A673 (cell line): ENCODE measurements around the gene ENTR1. TPM values are rescaled to one million over a fixed set of nuclear protein-coding genes. Genes with fewer than 3 reads are reported as not detected.

Source experiments
- BruUV-seq: library from RNA; stranded (reverse); fragments of 400-500 nt; replicated peaks from 2 replicates; lab custom pipeline; 2021; lab: Mats Ljungman, UMichigan
- CTCF ChIA-PET: fragments of 300-600 bp; sonication (Branson Sonifier 250); formaldehyde crosslinking; loops from one replicate; lab custom pipeline; 2022; ENCODE audit warnings: antibody characterized with exemption; lab: Charles Lee
- POLR2A ChIA-PET: fragments of 300-600 bp; sonication (Branson Sonifier 250); formaldehyde crosslinking; loops from one replicate; lab custom pipeline; 2022; ENCODE audit warnings: antibody characterized with exemption; ENCODE audit not compliant: low non-redundant PET; lab: Charles Lee
- DNase-seq: peaks from one replicate; pipeline ENCODE4 v3.0.0-alpha.2; 2015; ENCODE audit warnings: low spot score
- H3K27ac ChIP-seq: fragments of 200-600 bp; sonication (generic); 2 replicates; pipeline ENCODE4 v1.5.1; 2016; ENCODE audit warnings: mixed run types, low read depth, mild to moderate bottlenecking, mixed read lengths, antibody characterized with exemption, low read length; ENCODE audit not compliant: poor library complexity, severe bottlenecking
- H3K27me3 ChIP-seq: fragments of 200-600 bp; sonication (generic); replicated peaks from 2 replicates; pipeline ENCODE4 v1.6.1; 2017; ENCODE audit warnings: mixed run types, low read depth, mild to moderate bottlenecking, mixed read lengths, antibody characterized with exemption, low read length; ENCODE audit not compliant: insufficient read depth, poor library complexity
- H3K36me3 ChIP-seq: fragments of 200-600 bp; sonication (generic); 2 replicates; pipeline ENCODE4 v1.6.1; 2016; ENCODE audit warnings: mixed run types, mild to moderate bottlenecking, mixed read lengths, antibody characterized with exemption, low read length; ENCODE audit not compliant: insufficient read depth, poor library complexity, severe bottlenecking
- H3K4me1 ChIP-seq: fragments of 200-600 bp; sonication (generic); 2 replicates; pipeline ENCODE4 v1.6.1; 2017; ENCODE audit warnings: mixed run types, mild to moderate bottlenecking, mixed read lengths, antibody characterized with exemption, low read length; ENCODE audit not compliant: insufficient read depth, poor library complexity, severe bottlenecking
- H3K4me3 ChIP-seq: fragments of 200-600 bp; sonication (generic); 2 replicates; pipeline ENCODE4 v1.5.1; 2016; ENCODE audit warnings: low read depth, mixed run types, mild to moderate bottlenecking, mixed read lengths, low read length; ENCODE audit not compliant: poor library complexity, severe bottlenecking
- H3K9me3 ChIP-seq: fragments of 200-600 bp; sonication (generic); 2 replicates; pipeline ENCODE4 v1.6.1; 2016; ENCODE audit warnings: mixed run types, low read depth, mild to moderate bottlenecking, mixed read lengths, antibody characterized with exemption, low read length; ENCODE audit not compliant: poor library complexity, severe bottlenecking
- CTCF ChIP-seq: fragments of 300-800, 200-600 bp; sonication (generic); conservative IDR thresholded peaks from 2 replicates; pipeline ENCODE4 v1.5.1; 2017; ENCODE audit warnings: low read depth, mild to moderate bottlenecking, antibody characterized with exemption, low read length, moderate library complexity, mixed read lengths
- EZH2 ChIP-seq: fragments of 200-600 bp; sonication (generic); IDR thresholded peaks from 2 replicates; pipeline ENCODE4 v1.6.1; 2017; ENCODE audit warnings: borderline replicate concordance, low read depth, mild to moderate bottlenecking, mixed read lengths, antibody characterized with exemption, low read length; ENCODE audit not compliant: poor library complexity, severe bottlenecking
- intact Hi-C: fragments of 100-400 bp; cut with micrococcal nuclease; formaldehyde crosslinking; loops from one replicate; pipeline ENCODE4 v1.10.0; 2022; ENCODE audit not compliant: unreplicated experiment
- total RNA-seq: library from RNA; stranded (reverse); gene quantifications from 2 replicates; pipeline ENCODE4 v1.2.3, GENCODE V29; 2021

The ENTR1 gene
- total RNA-seq, 1 experiment from 2014 or later, result 146 TPM

GRCh38 chr9:136361047-136361753, 49.2 kb downstream of the ENTR1 start:
- Histone ChIP-seq H3K4me3 (no peak overlapping the region), H3K9me3 (no peaks in the 10 kb centered on the region), H3K4me1 (peaks cover 5% of the 10 kb centered on the region), H3K36me3 (no peaks in the 10 kb centered on the region), H3K27me3 (no peaks in the 10 kb centered on the region), H3K27ac (peak overlapping the region; percentile 19)
- DNase-seq, result no peak
- BruUV-seq, result no TSS peak
- TF ChIP-seq CTCF, result no peak
- TF ChIP-seq EZH2, result no peak
- ChIA-PET CTCF (no interaction called here), POLR2A (no interaction called here)
- intact Hi-C loops, result no loop called here

- POLR2A ChIA-PET, result no interaction called here
- DNase-seq, result no peak
- intact Hi-C loops, result no loop called here
- Histone ChIP-seq H3K27ac (no peak overlapping the region), H3K4me3 (no peak overlapping the region), H3K9me3 (no peaks in the 10 kb centered on the region), H3K27me3 (no peaks in the 10 kb centered on the region), H3K36me3 (no peaks in the 10 kb centered on the region), H3K4me1 (peaks cover 5% of the 10 kb centered on the region)
- CTCF ChIA-PET, result no interaction called here
- TF ChIP-seq CTCF (no peak), EZH2 (no peak)
- BruUV-seq, result no TSS peak
These were observed 50.4 kb downstream of the ENTR1 start for GRCh38 chr9:136359774-136360718.

GRCh38 chr9:136358888-136359287, 51.5 kb downstream of the ENTR1 start:
- no TSS peak for BruUV-seq
- no peaks in the 10 kb centered on the region for H3K27me3 ChIP-seq
- DNase-seq, result no peak
- H3K4me3 ChIP-seq, result no peak overlapping the region
- CTCF ChIA-PET, result no interaction called here
- peaks cover 2% of the 10 kb centered on the region for H3K4me1 ChIP-seq
- TF ChIP-seq CTCF (no peak), EZH2 (no peak)
- intact Hi-C loops, result no loop called here
- H3K36me3 ChIP-seq, result no peaks in the 10 kb centered on the region
- POLR2A ChIA-PET, result no interaction called here
- no peak overlapping the region for H3K27ac ChIP-seq
- H3K9me3 ChIP-seq, result no peaks in the 10 kb centered on the region
